ENCODE measurements around the gene TRIM45.
"Not testable (repeated sequence)": the region's sequence is repeated elsewhere in the genome, so short reads cannot be mapped to it uniquely, and the experiment has no call there.

DNA sequence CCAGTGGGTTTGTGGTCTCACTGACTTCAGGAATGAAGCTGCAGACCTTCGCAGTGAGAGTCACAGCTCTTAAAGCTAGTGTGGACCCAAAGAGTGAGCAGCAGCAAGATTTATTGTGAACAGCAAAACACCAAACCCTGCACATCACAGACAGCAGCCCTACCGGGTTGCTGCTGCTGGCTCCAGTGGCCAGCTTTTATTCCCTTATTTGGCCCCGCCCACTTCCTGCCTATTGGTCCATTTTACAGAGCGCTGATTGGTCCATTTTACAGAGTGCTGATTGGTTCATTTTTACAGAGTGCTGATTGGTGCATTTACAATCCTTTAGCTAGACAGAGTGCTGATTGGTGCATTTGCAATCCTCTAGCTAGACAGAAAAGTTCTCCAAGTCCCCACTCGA, 29.8 kb upstream of the TRIM45 start:
- TF ChIP-seq CTCF (IDR thresholded peaks at IDR 0.05); EZH2 (IDR thresholded peaks at IDR 0.05; ENCODE audit: borderline replicate concordance, insufficient read depth, low read depth, low read length, poor library complexity, severe bottlenecking): not testable (repeated sequence)
